Stimulated activated CD8-positive, alpha-beta memory T cell treated with anti-CD3 and anti-CD28 coated beads, Interleukin-4, amount 100 ng/mL, for 1 hour (primary cell): ENCODE data around the gene MAP4K3.

Source experiments
- DNase-seq, 2 donors: peaks; one replicate each; pipeline ENCODE4 v3.0.0-alpha.2; 2020; ENCODE audit warnings: low read depth in 2 of 2, low spot score in 1 of 2

MAP4K3 gene

GRCh38 chr2:39436592-39437521 lies at the start of gene MAP4K3:
Gene MAP4K3, minus strand, starts transcription at chr2:39437285. Its CDS starts 298 bp downstream, at chr2:39436987.
- DNase-seq: peak; percentile 39 to 58

GRCh38 chr2:39486071-39486470 lies 49.0 kb upstream of the MAP4K3 start:
- DNase-seq: no peak

GRCh38 chr2:39484620-39485495 lies 47.8 kb upstream of the MAP4K3 start:
- DNase-seq: no peak

GRCh38 chr2:39484206-39484605 lies 47.1 kb upstream of the MAP4K3 start:
- DNase-seq: no peak

- DNase-seq: no peak
Measured at GRCh38 chr2:39483534-39483933, 46.4 kb upstream of the MAP4K3 start.

- no peak for DNase-seq
Measured at GRCh38 chr2:39481611-39482010, 44.5 kb upstream of the MAP4K3 start.

- no peak for DNase-seq
Measured at GRCh38 chr2:39479696-39480095, 42.6 kb upstream of the MAP4K3 start.

- no peak for DNase-seq
Measured at GRCh38 chr2:39479053-39479670, 42.1 kb upstream of the MAP4K3 start.

- DNase-seq: no peak
Measured at GRCh38 chr2:39476524-39476923, 39.4 kb upstream of the MAP4K3 start.

GRCh38 chr2:39475006-39475405 lies 37.9 kb upstream of the MAP4K3 start:
- DNase-seq: no peak

GRCh38 chr2:39470580-39470979 lies 33.5 kb upstream of the MAP4K3 start:
- DNase-seq: no peak

GRCh38 chr2:39469807-39470206 lies 32.7 kb upstream of the MAP4K3 start:
- no peak for DNase-seq

GRCh38 chr2:39468579-39469451 lies 31.7 kb upstream of the MAP4K3 start:
- DNase-seq: no peak

GRCh38 chr2:39466311-39466710 lies 29.2 kb upstream of the MAP4K3 start:
- no peak for DNase-seq

GRCh38 chr2:39464864-39465263 lies 27.8 kb upstream of the MAP4K3 start:
- no peak for DNase-seq

- DNase-seq: no peak
Measured at GRCh38 chr2:39455826-39456225, 18.7 kb upstream of the MAP4K3 start.

GRCh38 chr2:39452396-39452795 lies 15.3 kb upstream of the MAP4K3 start:
- DNase-seq: no peak

GRCh38 chr2:39451954-39452353 lies 14.9 kb upstream of the MAP4K3 start:
- DNase-seq: no peak

GRCh38 chr2:39448169-39448502 lies 11.1 kb upstream of the MAP4K3 start:
- DNase-seq: no peak

GRCh38 chr2:39447266-39448168 lies 10.4 kb upstream of the MAP4K3 start:
- DNase-seq: no peak
